GM21619 (cell line): ENCODE results near the gene TMEM101.
"Not testable (repeated sequence)": the region's sequence is repeated elsewhere in the genome, so short reads cannot be mapped to it uniquely, and the experiment has no call there.

ENCODE experiments used
- ATAC-seq: cut with Tn5 transposase; IDR thresholded peaks from one replicate; pipeline ENCODE4 v1.9.1; 2021; ENCODE audit not compliant: unreplicated experiment

The TMEM101 gene

GRCh38 chr17:43975898-43976297 lies 38.9 kb downstream of the TMEM101 start:
- no peak for ATAC-seq

GRCh38 chr17:43974382-43975266 lies 40.1 kb downstream of the TMEM101 start:
- ATAC-seq: no peak

- ATAC-seq: not testable (repeated sequence)
Measured at GRCh38 chr17:43972444-43973212, 42.1 kb downstream of the TMEM101 start.

GRCh38 chr17:43971436-43971835 lies 43.3 kb downstream of the TMEM101 start:
- ATAC-seq: not testable (repeated sequence)

- no peak for ATAC-seq
Measured at GRCh38 chr17:43970366-43970765, 44.4 kb downstream of the TMEM101 start.

- no peak for ATAC-seq
Measured at GRCh38 chr17:43967251-43967875, 47.4 kb downstream of the TMEM101 start.

- no peak for ATAC-seq
Measured at GRCh38 chr17:43966276-43966675, 48.5 kb downstream of the TMEM101 start.

GRCh38 chr17:43962479-43962878 lies 52.3 kb downstream of the TMEM101 start:
- ATAC-seq: no peak

- no peak for ATAC-seq
Measured at GRCh38 chr17:43961954-43962353, 52.8 kb downstream of the TMEM101 start.

- not testable (repeated sequence) for ATAC-seq
Measured at GRCh38 chr17:43961292-43961691, 53.5 kb downstream of the TMEM101 start.
